Measurements from ENCODE around the gene PLXDC1. TPM values are rescaled to one million over a fixed set of nuclear protein-coding genes. Genes with fewer than 3 reads are reported as not detected.

Gene PLXDC1
- total and polyA plus RNA-seq, 2 experiments from 2014 or later: 0.28 to 0.91 TPM

GRCh38 chr17:39064374-39064773 is 87.1 kb downstream of the PLXDC1 start (continued):
- no peak for TF ChIP-seq REST (IDR thresholded peaks at IDR 0.05; ENCODE audit: unreplicated experiment)
- TF ChIP-seq ZNF331 (CRISPR knock-in tag; IDR thresholded peaks at IDR 0.05; ENCODE audit: low read depth): no peak
- no peak for TF ChIP-seq JUNB (IDR thresholded peaks at IDR 0.05; ENCODE audit: unreplicated experiment)
- no peak for TF ChIP-seq EZH2phosphoT487 (IDR thresholded peaks at IDR 0.05; ENCODE audit: unreplicated experiment)
- TF ChIP-seq, protein P1, sequence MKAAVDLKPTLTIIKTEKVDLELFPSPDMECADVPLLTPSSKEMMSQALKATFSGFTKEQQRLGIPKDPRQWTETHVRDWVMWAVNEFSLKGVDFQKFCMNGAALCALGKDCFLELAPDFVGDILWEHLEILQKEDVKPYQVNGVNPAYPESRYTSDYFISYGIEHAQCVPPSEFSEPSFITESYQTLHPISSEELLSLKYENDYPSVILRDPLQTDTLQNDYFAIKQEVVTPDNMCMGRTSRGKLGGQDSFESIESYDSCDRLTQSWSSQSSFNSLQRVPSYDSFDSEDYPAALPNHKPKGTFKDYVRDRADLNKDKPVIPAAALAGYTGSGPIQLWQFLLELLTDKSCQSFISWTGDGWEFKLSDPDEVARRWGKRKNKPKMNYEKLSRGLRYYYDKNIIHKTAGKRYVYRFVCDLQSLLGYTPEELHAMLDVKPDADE (IDR thresholded peaks at IDR 0.05): no peak
- no peak for TF ChIP-seq ZNF114 (CRISPR knock-in tag; IDR thresholded peaks at IDR 0.05)

- H4K20me1 ChIP-seq (replicated peaks; ENCODE audit: insufficient read depth): no peaks in the 10 kb centered on the region
- Mint-ChIP-seq H3K27ac (no peak overlapping the region), H3K27me3 (ENCODE audit: insufficient read depth, low read depth, poor library complexity) (peaks cover 5% of the 10 kb centered on the region), H3K36me3 (ENCODE audit: low read depth) (no peaks in the 10 kb centered on the region), H3K4me3 (no peak overlapping the region), H3K9me3 (no peaks in the 10 kb centered on the region), H3K4me1 (peaks cover 22% of the 10 kb centered on the region)
- ATAC-seq (peak; percentile 40), DNase-seq (ENCODE audit: low spot score) (no peak)
- peak overlapping the region; percentile 20; the same call in 1 of the 2 replicates for H2AFZ ChIP-seq
- 0 out of 2 replicates have a peak, but pooled peaks cover under 1% of the 10 kb centered on the region for H3F3A ChIP-seq (replicated peaks; ENCODE audit: low read depth)
- H3K9me2 ChIP-seq (ENCODE audit: insufficient read depth): no peaks in the 10 kb centered on the region
- peaks cover 13% of the 10 kb centered on the region for H3K4me1 ChIP-seq (ENCODE audit: insufficient read depth)
- peak overlapping the region; percentile 10; the same call in 1 of the 2 replicates for H3K27ac ChIP-seq (ENCODE audit: low read depth)
- H3K79me2 ChIP-seq (replicated peaks; ENCODE audit: insufficient read depth): no peaks in the 10 kb centered on the region
- no peaks in the 10 kb centered on the region for H3K36me3 ChIP-seq (ENCODE audit: insufficient read depth)
- peak overlapping the region; percentile 9; the same call in 1 of the 2 replicates for H3K4me2 ChIP-seq
- H3K4me3 ChIP-seq: no peak overlapping the region
- H3K27me3 ChIP-seq (ENCODE audit: insufficient read depth): no peaks in the 10 kb centered on the region
- TF ChIP-seq, protein P2, sequence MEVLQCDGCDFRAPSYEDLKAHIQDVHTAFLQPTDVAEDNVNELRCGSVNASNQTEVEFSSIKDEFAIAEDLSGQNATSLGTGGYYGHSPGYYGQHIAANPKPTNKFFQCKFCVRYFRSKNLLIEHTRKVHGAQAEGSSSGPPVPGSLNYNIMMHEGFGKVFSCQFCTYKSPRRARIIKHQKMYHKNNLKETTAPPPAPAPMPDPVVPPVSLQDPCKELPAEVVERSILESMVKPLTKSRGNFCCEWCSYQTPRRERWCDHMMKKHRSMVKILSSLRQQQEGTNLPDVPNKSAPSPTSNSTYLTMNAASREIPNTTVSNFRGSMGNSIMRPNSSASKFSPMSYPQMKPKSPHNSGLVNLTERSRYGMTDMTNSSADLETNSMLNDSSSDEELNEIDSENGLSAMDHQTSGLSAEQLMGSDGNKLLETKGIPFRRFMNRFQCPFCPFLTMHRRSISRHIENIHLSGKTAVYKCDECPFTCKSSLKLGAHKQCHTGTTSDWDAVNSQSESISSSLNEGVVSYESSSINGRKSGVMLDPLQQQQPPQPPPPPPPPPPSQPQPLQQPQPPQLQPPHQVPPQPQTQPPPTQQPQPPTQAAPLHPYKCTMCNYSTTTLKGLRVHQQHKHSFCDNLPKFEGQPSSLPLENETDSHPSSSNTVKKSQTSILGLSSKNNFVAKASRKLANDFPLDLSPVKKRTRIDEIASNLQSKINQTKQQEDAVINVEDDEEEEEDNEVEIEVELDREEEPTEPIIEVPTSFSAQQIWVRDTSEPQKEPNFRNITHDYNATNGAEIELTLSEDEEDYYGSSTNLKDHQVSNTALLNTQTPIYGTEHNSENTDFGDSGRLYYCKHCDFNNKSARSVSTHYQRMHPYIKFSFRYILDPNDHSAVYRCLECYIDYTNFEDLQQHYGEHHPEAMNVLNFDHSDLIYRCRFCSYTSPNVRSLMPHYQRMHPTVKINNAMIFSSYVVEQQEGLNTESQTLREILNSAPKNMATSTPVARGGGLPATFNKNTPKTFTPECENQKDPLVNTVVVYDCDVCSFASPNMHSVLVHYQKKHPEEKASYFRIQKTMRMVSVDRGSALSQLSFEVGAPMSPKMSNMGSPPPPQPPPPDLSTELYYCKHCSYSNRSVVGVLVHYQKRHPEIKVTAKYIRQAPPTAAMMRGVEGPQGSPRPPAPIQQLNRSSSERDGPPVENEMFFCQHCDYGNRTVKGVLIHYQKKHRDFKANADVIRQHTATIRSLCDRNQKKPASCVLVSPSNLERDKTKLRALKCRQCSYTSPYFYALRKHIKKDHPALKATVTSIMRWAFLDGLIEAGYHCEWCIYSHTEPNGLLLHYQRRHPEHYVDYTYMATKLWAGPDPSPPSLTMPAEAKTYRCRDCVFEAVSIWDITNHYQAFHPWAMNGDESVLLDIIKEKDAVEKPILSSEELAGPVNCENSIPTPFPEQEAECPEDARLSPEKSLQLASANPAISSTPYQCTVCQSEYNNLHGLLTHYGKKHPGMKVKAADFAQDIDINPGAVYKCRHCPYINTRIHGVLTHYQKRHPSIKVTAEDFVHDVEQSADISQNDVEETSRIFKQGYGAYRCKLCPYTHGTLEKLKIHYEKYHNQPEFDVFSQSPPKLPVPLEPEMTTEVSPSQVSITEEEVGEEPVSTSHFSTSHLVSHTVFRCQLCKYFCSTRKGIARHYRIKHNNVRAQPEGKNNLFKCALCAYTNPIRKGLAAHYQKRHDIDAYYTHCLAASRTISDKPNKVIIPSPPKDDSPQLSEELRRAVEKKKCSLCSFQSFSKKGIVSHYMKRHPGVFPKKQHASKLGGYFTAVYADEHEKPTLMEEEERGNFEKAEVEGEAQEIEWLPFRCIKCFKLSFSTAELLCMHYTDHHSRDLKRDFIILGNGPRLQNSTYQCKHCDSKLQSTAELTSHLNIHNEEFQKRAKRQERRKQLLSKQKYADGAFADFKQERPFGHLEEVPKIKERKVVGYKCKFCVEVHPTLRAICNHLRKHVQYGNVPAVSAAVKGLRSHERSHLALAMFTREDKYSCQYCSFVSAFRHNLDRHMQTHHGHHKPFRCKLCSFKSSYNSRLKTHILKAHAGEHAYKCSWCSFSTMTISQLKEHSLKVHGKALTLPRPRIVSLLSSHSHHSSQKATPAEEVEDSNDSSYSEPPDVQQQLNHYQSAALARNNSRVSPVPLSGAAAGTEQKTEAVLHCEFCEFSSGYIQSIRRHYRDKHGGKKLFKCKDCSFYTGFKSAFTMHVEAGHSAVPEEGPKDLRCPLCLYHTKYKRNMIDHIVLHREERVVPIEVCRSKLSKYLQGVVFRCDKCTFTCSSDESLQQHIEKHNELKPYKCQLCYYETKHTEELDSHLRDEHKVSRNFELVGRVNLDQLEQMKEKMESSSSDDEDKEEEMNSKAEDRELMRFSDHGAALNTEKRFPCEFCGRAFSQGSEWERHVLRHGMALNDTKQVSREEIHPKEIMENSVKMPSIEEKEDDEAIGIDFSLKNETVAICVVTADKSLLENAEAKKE (CRISPR knock-in tag; IDR thresholded peaks at IDR 0.05): no peak
- no peak for TF ChIP-seq STAT1 (IDR thresholded peaks at IDR 0.05; ENCODE audit: unreplicated experiment)
- TF ChIP-seq CREB1 (CRISPR knock-in tag; IDR thresholded peaks at IDR 0.05; ENCODE audit: low read depth): no peak
- TF ChIP-seq ZNF114 (CRISPR knock-in tag; IDR thresholded peaks at IDR 0.05): no peak
- TF ChIP-seq JUNB (IDR thresholded peaks at IDR 0.05; ENCODE audit: unreplicated experiment): no peak
- TF ChIP-seq, protein P3, sequence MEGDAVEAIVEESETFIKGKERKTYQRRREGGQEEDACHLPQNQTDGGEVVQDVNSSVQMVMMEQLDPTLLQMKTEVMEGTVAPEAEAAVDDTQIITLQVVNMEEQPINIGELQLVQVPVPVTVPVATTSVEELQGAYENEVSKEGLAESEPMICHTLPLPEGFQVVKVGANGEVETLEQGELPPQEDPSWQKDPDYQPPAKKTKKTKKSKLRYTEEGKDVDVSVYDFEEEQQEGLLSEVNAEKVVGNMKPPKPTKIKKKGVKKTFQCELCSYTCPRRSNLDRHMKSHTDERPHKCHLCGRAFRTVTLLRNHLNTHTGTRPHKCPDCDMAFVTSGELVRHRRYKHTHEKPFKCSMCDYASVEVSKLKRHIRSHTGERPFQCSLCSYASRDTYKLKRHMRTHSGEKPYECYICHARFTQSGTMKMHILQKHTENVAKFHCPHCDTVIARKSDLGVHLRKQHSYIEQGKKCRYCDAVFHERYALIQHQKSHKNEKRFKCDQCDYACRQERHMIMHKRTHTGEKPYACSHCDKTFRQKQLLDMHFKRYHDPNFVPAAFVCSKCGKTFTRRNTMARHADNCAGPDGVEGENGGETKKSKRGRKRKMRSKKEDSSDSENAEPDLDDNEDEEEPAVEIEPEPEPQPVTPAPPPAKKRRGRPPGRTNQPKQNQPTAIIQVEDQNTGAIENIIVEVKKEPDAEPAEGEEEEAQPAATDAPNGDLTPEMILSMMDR (conservative IDR thresholded peaks at IDR 0.05; ENCODE audit: low read depth in 2 of 2): no peak
- TF ChIP-seq, protein P1 (IDR thresholded peaks at IDR 0.05): no peak
- TF ChIP-seq EZH2phosphoT487 (IDR thresholded peaks at IDR 0.05; ENCODE audit: unreplicated experiment): no peak
- no peak for TF ChIP-seq ZNF331 (CRISPR knock-in tag; IDR thresholded peaks at IDR 0.05; ENCODE audit: low read depth)
These were observed 87.8 kb downstream of the PLXDC1 start for GRCh38 chr17:39063681-39064069.
